HFF-Myc (cell line): ENCODE results near the gene NPLOC4.

Experiments
- DNase-seq: peaks from one replicate; pipeline ENCODE4 v3.0.0-alpha.2; 2011; ENCODE audit warnings: low read depth; ENCODE audit errors: extremely low read depth
- H3K4me3 ChIP-seq: replicated peaks from 2 replicates; pipeline ENCODE4 v1.5.1; 2011; ENCODE audit warnings: low read depth, mild to moderate bottlenecking, control low read depth, low read length
- TF ChIP-seq, protein P1 (sequence below): IDR thresholded peaks from 2 replicates; pipeline ENCODE4 v1.5.1; 2012; ENCODE audit warnings: mild to moderate bottlenecking, low read depth, low read length, control low read depth; ENCODE audit errors: missing control alignments

Gene NPLOC4

DNA sequence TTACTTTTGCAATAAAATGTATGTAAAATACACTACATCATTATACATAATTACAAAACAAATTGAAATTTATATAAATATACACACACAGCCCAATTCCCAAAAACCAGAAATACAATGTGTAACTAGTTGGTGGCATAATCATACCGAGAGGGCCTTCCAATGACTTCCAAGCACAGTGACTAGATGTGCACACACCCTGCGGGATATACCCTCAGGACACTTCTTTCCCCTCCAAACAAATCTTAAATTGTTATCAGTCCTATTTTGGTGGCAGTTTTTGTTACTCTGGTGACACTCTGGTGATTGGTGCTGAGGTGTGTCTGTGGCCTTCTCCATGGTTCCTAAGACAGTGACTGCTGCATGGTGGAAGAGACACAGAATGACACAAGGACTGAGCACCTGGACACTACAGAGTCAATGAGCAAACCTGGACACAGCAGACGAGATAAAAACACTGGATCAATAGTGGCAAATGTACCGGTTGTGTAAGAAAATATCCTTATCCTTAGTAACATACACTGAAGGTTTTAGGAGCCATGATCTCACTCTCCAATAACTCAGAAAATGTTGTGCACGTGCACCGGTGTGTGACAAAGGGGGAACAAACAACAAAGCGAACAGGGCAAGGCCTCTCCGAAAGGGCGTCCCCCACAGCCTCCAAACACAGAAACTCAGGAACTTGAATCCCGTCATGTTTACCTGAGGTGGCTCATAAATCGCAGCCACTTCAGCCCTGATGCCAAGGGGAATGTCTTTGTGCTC is 32.9 kb downstream of the NPLOC4 start:
- DNase-seq: no peak
- H3K4me3 ChIP-seq: no peak overlapping the region
- TF ChIP-seq, protein P1, sequence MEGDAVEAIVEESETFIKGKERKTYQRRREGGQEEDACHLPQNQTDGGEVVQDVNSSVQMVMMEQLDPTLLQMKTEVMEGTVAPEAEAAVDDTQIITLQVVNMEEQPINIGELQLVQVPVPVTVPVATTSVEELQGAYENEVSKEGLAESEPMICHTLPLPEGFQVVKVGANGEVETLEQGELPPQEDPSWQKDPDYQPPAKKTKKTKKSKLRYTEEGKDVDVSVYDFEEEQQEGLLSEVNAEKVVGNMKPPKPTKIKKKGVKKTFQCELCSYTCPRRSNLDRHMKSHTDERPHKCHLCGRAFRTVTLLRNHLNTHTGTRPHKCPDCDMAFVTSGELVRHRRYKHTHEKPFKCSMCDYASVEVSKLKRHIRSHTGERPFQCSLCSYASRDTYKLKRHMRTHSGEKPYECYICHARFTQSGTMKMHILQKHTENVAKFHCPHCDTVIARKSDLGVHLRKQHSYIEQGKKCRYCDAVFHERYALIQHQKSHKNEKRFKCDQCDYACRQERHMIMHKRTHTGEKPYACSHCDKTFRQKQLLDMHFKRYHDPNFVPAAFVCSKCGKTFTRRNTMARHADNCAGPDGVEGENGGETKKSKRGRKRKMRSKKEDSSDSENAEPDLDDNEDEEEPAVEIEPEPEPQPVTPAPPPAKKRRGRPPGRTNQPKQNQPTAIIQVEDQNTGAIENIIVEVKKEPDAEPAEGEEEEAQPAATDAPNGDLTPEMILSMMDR: no peak

DNA sequence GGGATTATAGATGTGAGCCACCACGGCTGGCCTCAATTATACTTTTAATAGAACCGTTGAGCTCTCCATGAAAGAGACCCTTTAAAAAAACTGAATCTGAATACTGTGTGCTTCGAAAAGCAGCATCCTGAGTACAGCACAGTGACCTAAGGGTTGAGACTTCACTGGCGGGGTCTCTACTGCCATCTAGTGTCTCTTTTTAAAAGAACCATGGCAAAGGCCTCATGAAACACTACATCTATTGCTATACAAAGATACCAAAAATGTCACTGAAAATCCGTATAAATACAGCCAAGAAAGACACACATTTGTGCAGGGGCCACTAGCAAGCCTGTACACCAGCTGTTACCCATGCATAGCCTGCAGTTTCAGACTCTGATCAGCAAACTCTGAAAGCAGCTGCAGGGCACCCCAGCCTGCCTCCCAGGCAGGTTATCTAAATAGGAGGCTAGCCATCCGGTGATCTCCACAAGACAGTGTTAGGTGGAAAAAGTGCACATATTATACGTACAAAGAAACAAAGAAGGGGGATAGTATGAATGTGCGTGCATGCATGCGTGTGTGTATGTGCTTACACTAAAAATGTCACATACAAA is 35.3 kb downstream of the NPLOC4 start:
- peak; percentile 49 for DNase-seq
- H3K4me3 ChIP-seq: no peak overlapping the region
- TF ChIP-seq, protein P1: peak; percentile 82

DNA sequence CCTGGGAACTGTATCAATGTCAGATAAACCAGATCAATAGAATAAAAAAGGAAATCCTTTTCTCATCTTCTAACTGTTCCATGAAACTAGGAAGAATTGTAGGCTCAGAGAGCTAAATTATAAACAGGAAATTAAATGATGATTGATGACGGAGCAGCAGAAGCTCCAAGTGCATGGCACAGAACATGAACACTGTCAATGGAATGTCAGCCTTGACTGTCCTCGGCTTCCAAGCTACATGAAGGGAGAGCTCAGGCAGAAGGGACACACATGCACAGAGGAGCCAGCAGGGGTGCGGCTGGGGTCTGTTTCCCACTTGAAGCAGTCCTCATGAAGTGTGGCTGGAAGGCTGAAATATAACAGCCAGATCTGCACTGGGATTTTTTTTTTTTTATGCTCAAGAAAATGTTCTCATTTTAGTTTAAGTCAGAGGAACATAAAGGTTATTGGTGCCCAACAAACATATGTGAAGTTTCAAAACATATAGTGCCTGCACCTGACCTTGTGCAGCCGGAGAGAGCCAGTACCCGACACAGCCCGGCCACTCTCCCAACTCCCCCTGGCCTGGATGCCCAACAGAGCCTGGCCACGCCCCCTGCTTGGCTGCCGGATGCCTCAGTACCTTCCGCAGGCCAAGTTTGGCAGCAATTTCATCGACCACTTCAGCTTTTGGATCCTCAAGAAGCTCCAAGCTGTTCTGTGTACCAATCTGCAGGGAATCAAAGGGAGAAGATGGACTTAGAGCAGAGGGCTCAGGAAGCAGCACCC is 37.0 kb downstream of the NPLOC4 start:
- TF ChIP-seq, protein P1: no peak
- no peak for DNase-seq
- H3K4me3 ChIP-seq: no peak overlapping the region

DNA sequence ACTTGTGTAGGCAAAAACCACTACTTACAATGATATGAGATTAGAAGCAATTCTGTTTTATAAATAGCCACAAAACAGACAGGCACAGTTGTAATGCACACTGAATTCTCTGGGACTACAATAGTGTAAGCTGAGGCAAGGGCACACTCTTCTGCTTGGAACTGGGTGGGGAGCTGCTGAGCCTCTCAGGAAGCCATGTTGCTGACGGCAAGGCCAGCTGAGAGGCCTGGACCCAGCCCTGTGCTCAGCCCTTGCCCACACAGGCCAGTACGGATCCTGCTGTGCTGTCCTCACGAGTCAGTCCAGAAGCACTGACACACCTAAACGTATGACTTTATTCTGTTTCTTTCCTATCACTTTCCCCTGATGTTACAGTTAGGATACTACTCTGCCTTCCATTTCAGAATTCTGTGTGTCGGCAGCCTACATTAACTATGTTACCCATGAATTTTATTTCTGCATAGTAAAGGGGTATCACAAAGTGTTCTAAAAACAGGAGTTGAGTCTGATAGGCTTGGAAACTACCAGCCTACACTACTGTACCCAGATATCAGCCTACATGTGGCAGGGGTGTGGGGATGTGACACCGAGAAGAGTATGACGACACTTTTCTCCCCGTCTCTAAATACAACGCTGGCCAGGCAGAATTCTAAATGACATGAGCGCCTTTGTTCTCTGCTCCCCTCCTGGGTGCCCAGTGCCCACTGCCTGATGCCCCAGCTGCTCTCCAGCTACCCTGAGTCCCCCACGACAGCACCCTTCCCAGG is 43.6 kb downstream of the NPLOC4 start:
- no peak overlapping the region for H3K4me3 ChIP-seq
- no peak for DNase-seq
- TF ChIP-seq, protein P1: no peak

DNA sequence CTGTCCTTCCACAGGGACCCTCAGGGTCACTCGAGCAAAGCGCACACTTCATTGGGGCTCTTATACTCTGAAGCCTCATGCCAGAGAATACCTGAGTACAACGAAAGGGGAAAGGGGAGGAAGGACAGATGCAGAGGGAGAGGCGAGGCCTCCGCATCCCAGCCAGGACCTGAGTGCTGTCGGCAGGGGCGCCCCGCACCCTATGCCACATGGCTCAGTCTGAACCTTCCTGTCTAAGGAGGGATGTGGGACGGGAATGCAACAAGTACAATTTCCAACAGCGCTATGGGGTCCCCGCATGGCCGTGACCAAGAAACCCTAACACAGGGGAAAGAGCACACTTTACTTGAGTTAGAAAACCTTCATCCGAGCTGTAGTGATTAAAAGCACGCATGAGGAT is 44.9 kb downstream of the NPLOC4 start:
- DNase-seq: no peak
- TF ChIP-seq, protein P1: no peak
- no peak overlapping the region for H3K4me3 ChIP-seq

DNA sequence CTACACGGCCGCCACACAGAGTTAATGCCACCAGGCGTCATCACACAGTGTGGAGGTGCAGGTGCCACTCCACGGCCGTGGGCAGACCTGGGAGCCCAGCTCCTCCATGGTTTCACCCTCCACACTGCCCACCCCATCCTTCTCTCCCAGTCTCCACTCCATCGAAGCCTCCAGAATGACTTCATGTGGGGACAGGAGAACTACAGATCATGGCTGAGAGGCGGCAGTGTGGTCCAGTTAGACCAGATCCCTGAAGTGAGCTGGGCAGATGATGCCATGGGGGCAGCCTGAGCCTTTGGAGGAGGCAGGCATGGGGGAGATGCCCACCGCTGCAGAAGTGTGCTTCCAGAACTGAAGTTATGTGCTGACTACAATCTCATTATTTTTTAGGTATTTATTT is 46.8 kb downstream of the NPLOC4 start:
- no peak overlapping the region for H3K4me3 ChIP-seq

More for the DNA sequence above, 46.8 kb downstream of the NPLOC4 start:
- DNase-seq: no peak
- TF ChIP-seq, protein P1: no peak
